ENCODE data around the gene TRIOBP.

DNA sequence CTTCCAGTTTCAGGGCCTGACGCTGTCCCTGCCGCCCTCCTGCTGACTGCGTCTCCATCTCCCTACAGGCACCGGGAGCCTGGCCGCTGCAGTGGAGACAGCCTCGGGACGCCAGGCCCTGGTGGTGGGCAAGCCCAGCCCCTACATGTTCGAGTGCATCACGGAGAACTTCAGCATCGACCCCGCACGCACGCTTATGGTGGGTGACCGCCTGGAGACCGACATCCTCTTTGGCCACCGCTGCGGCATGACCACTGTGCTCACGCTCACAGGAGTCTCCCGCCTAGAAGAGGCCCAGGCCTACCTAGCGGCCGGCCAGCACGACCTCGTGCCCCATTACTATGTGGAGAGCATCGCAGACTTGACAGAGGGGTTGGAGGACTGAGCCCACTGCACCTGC, 31.4 kb upstream of the TRIOBP start:
- no peak for TF ChIP-seq RCOR1 (IDR thresholded peaks at IDR 0.05; ENCODE audit: insufficient replicate concordance, low read length)
- TF ChIP-seq, protein P1, sequence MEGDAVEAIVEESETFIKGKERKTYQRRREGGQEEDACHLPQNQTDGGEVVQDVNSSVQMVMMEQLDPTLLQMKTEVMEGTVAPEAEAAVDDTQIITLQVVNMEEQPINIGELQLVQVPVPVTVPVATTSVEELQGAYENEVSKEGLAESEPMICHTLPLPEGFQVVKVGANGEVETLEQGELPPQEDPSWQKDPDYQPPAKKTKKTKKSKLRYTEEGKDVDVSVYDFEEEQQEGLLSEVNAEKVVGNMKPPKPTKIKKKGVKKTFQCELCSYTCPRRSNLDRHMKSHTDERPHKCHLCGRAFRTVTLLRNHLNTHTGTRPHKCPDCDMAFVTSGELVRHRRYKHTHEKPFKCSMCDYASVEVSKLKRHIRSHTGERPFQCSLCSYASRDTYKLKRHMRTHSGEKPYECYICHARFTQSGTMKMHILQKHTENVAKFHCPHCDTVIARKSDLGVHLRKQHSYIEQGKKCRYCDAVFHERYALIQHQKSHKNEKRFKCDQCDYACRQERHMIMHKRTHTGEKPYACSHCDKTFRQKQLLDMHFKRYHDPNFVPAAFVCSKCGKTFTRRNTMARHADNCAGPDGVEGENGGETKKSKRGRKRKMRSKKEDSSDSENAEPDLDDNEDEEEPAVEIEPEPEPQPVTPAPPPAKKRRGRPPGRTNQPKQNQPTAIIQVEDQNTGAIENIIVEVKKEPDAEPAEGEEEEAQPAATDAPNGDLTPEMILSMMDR (conservative IDR thresholded peaks at IDR 0.05; ENCODE audit: low read depth, low read length): no peak

All from IMR-90 (cell line).